Ishikawa (cell line): ENCODE data around the gene LSM14B.
A peak's percentile ranks its signal among the peaks of the same experiment; 100 is the strongest.

ENCODE experiments used
- CEBPB ChIP-seq: IDR thresholded peaks from 2 replicates; pipeline ENCODE4 v1.6.1; 2012
- CREB1 ChIP-seq: IDR thresholded peaks from 2 replicates; pipeline ENCODE4 v1.6.1; 2012; ENCODE audit warnings: low read depth
- EGR1 ChIP-seq: IDR thresholded peaks from 2 replicates; pipeline ENCODE4 v1.6.1; 2012
- EP300 ChIP-seq: IDR thresholded peaks from 2 replicates; pipeline ENCODE4 v1.6.1; 2012; ENCODE audit warnings: borderline replicate concordance
- FOXM1 ChIP-seq: IDR thresholded peaks from 2 replicates; pipeline ENCODE4 v1.6.1; 2012; ENCODE audit warnings: low read depth, borderline replicate concordance
- MAX ChIP-seq: IDR thresholded peaks from 2 replicates; pipeline ENCODE4 v1.6.1; 2012
- NFIC ChIP-seq: IDR thresholded peaks from 2 replicates; pipeline ENCODE4 v1.6.1; 2012
- RAD21 ChIP-seq: IDR thresholded peaks from 2 replicates; pipeline ENCODE4 v1.6.1; 2012; ENCODE audit warnings: low read depth
- REST ChIP-seq: IDR thresholded peaks from 2 replicates; pipeline ENCODE4 v1.6.1; 2012; ENCODE audit warnings: low read depth, mild to moderate bottlenecking
- TAF1 ChIP-seq: IDR thresholded peaks from 2 replicates; pipeline ENCODE4 v1.6.1; 2012; ENCODE audit warnings: low read depth, mild to moderate bottlenecking
- TCF12 ChIP-seq: IDR thresholded peaks from 2 replicates; pipeline ENCODE4 v1.6.1; 2012; ENCODE audit warnings: low read depth
- TEAD4 ChIP-seq: IDR thresholded peaks from 2 replicates; pipeline ENCODE4 v1.6.1; 2012
- USF1 ChIP-seq: IDR thresholded peaks from 2 replicates; pipeline ENCODE4 v1.6.1; 2012
- YY1 ChIP-seq: IDR thresholded peaks from 2 replicates; pipeline ENCODE4 v1.6.1; 2012; ENCODE audit warnings: low read depth
- ZBTB7A ChIP-seq: IDR thresholded peaks from 2 replicates; pipeline ENCODE4 v1.6.1; 2012; ENCODE audit warnings: low read depth

Gene LSM14B

GRCh38 chr20:62085206-62085605 lies 37.1 kb upstream of the LSM14B start:
- no peak for TF ChIP-seq FOXM1
- no peak for TF ChIP-seq TCF12
- no peak for TF ChIP-seq YY1
- TF ChIP-seq REST = no peak
- TF ChIP-seq MAX = no peak
- no peak for TF ChIP-seq ZBTB7A
- no peak for TF ChIP-seq EP300
- TF ChIP-seq TAF1 = no peak
- no peak for TF ChIP-seq TEAD4
- no peak for TF ChIP-seq NFIC
- no peak for TF ChIP-seq RAD21
- TF ChIP-seq USF1 = no peak
- no peak for TF ChIP-seq CEBPB
- TF ChIP-seq EGR1 = no peak
- TF ChIP-seq CREB1 = no peak

GRCh38 chr20:62087227-62087626 lies 35.0 kb upstream of the LSM14B start:
- no peak for TF ChIP-seq EGR1
- no peak for TF ChIP-seq TAF1
- no peak for TF ChIP-seq YY1
- no peak for TF ChIP-seq MAX
- no peak for TF ChIP-seq USF1
- TF ChIP-seq RAD21 = no peak
- TF ChIP-seq REST = no peak

- TF ChIP-seq MAX = no peak
- TF ChIP-seq FOXM1 = no peak
- TF ChIP-seq TEAD4 = no peak
- no peak for TF ChIP-seq CEBPB
- TF ChIP-seq YY1 = no peak
- TF ChIP-seq EGR1 = no peak
- no peak for TF ChIP-seq REST
- no peak for TF ChIP-seq TCF12
- TF ChIP-seq TAF1 = no peak
- TF ChIP-seq RAD21 = no peak
- no peak for TF ChIP-seq USF1
- no peak for TF ChIP-seq CREB1
- no peak for TF ChIP-seq NFIC
These were observed 34.6 kb upstream of the LSM14B start for GRCh38 chr20:62087632-62088031.

- TF ChIP-seq TAF1 = no peak
- TF ChIP-seq REST = no peak
- no peak for TF ChIP-seq EP300
- TF ChIP-seq CREB1 = 0 out of 2 replicates have a peak, but pooled peaks have one; percentile 25
- TF ChIP-seq CEBPB = no peak
These were observed 33.8 kb upstream of the LSM14B start for GRCh38 chr20:62088258-62089127.
